GM21423 (cell line): Measurements from ENCODE around the gene OR4K2.
"Not testable (repeated sequence)": the region's sequence is repeated elsewhere in the genome, so short reads cannot be mapped to it uniquely, and the experiment has no call there.

Source experiments
- ATAC-seq: cut with Tn5 transposase; IDR thresholded peaks from one replicate; pipeline ENCODE4 v1.9.1; 2021; ENCODE audit warnings: mild to moderate bottlenecking, moderate library complexity; ENCODE audit not compliant: unreplicated experiment

OR4K2 gene, protein sequence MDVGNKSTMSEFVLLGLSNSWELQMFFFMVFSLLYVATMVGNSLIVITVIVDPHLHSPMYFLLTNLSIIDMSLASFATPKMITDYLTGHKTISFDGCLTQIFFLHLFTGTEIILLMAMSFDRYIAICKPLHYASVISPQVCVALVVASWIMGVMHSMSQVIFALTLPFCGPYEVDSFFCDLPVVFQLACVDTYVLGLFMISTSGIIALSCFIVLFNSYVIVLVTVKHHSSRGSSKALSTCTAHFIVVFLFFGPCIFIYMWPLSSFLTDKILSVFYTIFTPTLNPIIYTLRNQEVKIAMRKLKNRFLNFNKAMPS

DNA sequence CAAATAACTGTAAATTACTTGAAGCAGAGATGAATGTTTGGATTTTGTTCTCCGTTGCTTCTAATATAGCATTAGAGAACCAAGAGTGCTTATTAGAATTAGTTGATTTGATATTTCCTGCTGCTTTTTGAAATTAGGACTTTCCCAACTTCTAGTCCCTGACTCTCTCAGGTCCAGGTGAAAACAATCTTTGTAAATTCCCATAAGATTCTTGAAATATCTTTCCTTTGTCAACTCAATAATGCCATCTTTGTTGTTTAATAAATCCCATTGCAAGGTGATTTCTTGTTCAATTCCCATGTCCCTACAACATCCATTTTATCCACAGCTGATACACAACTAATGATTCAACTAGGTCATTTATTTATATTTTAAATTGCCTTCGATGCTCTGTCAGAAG lies at the start of gene OR4K2:
Gene OR4K2 (plus strand): TSS at position 301 of the 400 bp plus-strand sequence. CDS start 1,126 bp downstream, outside the sequence.
- no peak for ATAC-seq

DNA sequence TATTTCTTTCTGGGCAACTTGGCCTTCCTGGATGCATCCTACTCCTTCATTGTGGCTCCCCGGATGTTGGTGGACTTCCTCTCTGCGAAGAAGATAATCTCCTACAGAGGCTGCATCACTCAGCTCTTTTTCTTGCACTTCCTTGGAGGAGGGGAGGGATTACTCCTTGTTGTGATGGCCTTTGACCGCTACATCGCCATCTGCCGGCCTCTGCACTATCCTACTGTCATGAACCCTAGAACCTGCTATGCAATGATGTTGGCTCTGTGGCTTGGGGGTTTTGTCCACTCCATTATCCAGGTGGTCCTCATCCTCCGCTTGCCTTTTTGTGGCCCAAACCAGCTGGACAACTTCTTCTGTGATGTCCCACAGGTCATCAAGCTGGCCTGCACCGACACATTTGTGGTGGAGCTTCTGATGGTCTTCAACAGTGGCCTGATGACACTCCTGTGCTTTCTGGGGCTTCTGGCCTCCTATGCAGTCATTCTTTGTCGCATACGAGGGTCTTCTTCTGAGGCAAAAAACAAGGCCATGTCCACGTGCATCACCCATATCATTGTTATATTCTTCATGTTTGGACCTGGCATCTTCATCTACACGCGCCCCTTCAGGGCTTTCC lies 47.2 kb upstream of the OR4K2 start:
- not testable (repeated sequence) for ATAC-seq

DNA sequence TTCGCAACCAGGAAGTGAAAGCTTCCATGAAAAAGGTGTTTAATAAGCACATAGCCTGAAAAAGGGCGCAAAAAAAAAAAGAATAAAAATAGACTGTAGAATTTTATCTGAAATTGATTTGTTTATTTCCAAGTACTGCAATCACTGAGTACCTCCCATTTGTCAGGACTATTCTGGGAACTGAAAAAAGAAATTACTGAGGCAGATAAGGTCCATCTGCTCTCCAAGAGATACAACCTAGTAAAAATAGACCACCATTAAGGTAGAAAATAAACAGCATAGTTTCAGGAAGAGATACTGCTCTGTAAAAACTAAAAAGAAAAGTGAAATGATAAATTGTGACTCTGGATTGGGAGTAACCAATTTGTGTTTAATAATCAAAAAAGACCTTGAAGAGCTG lies 46.6 kb upstream of the OR4K2 start:
- no peak for ATAC-seq

DNA sequence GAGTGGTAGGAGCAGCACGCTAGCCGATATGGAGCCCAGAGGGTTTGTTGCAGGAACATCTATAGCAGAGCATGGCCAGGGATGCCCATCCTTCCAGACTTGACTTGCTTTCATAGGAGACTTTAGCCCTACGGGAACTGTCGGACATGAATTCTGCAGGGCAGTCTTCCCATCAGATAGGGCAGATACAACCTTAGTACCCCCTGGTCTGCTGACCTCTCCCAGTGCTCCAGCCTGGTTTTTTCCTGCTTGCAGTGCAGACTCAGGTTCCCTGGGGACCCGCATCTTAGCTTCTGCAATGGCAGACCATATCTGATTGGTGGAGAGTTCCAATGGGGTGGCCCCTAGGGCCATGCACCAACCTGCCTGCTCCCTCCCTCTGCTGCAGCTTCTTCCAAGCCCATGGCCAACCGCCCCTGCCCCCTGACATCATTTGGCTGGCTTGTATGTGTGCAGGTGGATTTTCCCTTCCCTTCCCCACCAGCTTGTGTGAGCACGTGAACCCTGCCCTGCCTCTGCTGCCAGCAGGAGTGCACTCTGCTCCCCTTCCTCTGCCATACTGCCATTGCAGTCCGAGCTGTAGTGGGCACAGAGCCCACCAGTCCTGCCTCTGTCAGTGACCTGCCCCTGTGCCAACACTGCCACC lies 40.6 kb upstream of the OR4K2 start:
- ATAC-seq = not testable (repeated sequence)

DNA sequence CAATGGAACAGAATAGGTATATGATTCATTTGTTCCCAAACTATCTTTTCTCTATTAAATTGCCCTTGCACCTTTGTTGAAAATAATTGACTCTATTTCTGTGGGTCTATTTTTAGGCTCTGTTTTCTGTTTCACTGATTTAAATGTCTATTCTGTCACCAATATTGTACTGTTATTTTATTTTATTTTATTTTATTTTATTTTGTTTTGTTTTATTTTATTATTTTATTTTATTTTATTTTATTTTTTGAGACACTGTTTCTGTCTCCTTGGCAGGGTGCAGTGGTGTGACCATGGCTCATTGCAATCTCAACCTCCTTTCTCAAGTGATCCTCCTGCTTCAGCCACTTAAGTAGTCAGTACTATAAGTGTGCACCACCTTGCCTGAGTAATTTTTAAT lies 36.5 kb upstream of the OR4K2 start:
- no peak for ATAC-seq

DNA sequence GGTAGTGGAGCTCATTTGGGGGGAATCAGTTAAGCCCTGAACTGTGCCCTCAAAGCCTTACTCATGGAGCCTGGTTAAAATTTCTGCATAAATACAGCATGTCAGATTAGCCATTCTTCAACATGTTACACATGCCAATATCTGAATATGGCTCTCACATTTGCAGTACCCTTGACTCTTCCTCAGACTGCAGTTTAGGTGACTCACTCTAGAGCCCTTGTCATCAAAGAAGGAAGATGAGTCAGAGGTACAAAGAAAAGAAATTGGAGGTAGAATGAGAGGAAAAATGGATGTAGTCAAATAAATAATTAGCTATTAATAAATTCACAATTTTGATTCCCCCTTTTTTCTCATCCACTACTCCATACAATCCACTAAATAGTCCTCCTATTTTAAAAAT lies 23.6 kb upstream of the OR4K2 start:
- no peak for ATAC-seq

DNA sequence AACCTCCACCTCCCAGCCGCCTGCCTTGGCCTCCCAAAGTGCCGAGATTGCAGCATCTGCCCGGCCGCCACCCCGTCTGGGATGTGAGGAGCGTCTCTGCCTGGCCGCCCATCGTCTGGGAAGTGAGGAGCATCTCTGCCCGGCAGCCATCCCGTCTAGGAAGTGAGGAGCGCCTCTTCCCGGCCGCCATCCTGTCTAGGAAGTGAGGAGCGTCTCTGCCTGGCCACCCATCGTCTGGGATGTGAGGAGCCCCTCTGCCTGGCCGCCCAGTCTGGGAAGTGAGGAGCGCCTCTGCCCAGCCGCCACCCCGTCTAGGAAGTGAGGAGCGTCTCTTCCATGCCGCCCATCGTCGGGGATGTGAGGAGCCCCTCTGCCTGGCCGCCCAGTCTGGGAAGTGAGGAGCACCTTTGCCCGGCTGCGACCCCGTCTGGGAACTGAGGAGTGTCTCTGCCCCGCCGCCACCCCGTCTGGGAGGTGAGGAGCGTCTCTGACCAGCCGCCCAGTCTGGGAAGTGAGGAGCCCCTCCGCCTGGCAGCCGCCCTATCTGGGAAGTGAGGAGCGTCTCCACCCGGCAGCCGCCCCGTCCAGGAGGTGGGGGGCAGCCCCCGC lies 8.8 kb upstream of the OR4K2 start:
- ATAC-seq = not testable (repeated sequence)

DNA sequence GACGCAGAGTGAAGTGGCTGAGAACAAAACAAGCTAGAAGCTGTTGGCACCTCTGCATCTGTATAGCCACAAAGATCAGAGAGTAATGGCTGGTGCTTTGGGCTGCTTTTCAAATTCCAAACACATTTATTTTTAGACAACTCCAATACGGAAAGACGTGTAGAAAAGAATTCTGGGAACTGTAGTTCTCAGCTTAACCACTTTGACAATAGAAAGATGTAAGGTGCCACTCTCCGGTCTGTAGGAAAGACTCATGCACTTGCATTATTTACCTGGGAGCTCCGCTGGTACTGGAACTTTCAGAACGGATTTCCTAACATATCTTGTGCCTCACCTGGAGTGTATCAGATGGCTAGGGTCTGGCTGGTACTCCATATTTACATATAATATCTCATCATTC lies 1.8 kb upstream of the OR4K2 start:
- ATAC-seq = no peak

DNA sequence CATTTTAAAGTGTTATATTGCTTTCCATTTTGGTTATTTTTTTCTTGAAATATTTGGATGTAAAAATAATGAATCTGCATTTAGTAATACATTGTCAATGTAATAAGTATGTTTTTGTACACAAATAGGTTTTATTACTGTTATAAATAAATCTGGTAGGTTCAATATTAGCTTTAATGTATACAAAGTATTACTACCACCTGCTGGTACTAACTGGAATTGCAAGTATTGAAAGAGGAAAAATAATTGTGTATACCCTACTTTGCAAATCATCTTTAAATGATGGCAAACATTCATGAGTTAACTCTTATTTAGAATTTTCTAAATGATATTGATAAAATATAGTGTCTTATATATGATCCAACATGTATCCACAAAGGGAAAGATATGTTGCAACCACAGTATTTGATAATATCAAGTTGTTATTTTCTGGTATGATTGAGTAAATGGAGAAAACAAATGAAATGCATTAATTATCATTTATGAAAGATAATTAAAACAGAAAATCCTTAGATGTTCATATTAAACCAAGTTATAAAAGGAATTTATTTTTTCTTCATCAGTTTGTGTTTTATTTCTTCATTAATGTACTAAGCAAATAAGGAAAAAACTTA lies 3.2 kb downstream of the OR4K2 start:
- no peak for ATAC-seq

DNA sequence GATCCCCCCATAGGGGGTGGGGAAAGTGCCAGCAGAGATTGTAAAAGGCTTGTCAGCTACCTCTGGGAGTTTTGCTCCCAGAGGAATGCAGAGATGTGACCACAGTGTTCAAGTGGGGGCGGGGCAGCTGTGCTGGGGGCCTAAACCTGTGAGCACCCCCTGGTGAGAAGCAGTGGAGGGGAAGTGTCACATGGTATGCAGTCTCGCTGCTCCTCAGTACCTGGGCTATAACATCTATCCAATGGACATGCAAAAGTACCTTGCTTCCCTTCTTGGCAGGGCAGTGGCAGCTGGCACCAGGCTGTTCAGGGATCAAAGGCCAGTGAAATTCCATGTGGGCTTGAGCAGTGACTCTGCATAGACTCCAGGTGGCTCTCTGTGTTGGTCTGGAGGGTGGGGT lies 20.3 kb downstream of the OR4K2 start:
- ATAC-seq = no peak

DNA sequence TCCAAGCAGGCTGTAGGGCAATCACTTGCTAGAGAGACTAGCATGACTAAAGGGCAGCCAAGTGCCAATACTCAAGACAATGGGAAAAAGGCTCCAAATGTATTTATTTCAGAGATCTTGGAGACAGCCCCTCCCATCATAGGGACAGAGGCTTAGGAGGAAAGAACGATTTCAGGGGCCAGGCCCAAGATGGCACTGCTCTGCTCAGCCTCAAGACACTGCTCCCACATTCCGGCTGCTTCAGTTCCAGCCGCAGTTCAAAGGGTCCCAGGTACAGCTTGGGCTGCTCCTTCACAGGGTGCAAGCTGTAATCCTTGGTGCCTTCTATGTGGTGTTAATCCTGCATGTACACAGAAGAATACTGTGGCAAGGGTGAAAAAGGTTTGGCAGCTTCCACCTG lies 26.1 kb downstream of the OR4K2 start:
- no peak for ATAC-seq

DNA sequence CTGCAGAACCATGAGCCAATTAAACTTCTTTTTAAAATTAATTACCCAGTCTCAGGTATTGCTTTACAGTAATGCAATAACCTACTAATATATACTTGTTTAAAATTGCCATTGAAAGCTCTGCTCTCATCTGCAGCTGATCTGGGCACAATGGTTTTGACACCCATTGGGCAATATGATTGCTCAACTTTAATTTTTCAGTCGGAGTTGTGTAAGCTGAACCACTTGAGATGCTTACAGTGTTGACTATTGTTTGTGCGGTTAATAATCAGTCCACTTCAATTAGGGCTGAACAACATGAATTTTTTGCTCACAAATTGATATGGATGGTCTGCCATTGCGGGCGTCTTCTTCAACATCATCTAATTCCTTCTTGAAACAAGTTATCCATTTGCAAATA lies 27.5 kb downstream of the OR4K2 start:
- ATAC-seq = no peak

DNA sequence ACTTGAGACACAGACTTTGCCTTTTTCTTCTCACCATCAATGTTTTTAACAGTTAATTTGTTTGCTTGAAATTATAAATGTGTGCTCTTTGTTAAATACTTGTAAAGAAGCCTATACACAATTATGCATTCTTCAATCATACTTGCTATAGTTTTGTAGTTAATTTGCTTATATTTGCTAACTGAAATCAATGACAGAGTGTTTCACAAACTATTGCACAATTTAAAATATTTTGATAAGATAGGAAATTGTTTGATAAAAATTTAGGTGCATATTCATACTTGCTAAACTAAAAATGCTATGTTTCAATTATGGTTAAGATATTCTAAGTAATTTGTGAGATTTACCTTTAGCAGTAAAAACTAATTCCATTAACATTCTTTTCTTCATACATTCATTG lies 31.7 kb downstream of the OR4K2 start:
- ATAC-seq = no peak

DNA sequence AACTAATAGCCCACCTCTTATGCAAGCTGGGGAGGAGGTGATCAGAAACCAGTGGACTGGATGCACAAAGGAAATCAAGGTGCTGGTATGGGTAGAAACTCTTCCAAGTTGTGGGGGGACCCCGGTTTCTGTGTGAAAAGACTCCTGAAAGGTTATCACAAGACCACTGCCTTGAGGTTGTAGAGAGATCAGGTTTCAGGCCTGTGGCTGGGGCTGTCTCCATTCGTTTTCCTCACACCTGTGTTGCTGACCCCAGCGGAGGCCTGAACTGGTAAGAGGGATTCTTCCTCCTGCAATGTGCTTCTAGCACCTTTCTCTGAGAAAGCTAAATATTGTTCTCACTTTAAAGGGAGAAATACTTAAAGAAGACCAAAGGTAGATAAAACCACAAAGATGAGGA lies 36.2 kb downstream of the OR4K2 start:
- no peak for ATAC-seq

DNA sequence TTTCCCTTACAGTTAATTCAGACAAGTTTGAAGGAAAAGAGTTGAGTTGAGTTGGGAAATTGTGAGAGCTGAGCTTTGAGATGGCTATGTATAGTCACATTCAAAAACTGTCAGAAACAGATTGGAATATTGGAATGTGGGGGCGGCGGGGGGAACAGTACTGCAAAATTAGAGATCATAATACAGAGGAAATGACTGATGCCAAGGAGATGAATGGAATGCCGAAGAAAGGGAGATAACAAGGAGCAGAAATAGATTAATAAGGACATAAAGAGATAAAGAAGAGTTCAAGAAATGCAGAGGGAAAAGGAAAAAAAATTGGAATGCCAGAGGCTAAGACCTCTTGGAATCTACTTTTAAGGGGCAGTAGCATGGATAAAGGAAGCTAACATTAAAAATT lies 42.3 kb downstream of the OR4K2 start:
- ATAC-seq = no peak

DNA sequence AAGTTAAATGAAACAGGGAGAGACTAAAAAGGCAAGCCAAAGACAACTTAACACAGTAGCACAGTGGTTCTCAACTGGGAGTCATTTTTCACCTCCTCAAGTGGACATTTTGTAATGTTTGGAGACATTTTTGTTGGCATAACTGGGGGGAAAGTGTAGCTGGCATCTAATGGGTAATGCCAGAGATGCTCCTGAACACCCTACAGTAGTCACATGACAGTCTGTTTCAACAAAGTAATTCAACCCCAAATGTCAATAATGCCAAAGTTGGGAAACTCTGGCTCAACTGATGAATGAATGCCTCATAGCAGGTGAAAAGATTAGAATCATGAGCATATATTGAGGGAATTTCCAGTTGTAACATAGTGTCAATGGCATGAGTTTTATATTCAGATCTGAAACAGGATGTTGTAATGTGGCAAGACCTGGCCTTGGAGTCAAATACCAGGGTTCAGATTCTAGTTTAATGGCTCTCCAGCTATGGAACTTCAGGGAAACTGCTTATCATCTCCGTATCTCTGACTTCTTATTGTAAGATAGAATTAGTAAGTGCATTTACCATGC lies 43.1 kb downstream of the OR4K2 start:
- no peak for ATAC-seq

DNA sequence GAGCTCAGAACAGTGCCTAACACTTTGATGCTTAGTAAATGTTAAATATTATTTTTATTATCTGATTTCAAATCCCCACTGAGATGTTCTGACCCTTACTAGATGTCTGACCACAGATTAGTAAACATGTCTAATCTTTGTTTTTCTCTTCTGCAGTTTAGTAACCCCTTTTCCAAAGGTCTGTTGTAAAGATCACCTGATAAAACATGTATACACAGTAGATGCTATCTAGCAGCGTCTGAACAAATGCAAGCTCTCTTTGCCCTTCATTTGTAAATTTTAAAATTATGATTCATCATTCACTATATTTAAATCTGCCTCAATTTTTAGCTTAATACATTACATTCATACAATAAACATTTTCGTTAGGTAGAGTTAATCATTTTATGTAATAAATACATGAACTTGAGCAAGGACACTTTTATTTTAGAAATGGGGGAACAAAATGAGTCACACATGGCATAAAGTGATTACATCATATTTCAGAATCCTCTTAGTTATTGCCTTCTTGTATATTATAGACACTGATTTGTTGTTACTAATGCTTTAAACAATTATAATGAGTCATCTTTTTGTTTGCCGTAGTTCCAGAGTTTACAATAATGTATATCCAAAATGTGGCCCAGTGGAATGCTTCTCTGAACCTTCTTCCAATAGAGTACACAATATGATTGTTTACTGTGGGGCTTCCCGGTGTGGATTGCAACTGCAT lies 43.8 kb downstream of the OR4K2 start:
- no peak for ATAC-seq

DNA sequence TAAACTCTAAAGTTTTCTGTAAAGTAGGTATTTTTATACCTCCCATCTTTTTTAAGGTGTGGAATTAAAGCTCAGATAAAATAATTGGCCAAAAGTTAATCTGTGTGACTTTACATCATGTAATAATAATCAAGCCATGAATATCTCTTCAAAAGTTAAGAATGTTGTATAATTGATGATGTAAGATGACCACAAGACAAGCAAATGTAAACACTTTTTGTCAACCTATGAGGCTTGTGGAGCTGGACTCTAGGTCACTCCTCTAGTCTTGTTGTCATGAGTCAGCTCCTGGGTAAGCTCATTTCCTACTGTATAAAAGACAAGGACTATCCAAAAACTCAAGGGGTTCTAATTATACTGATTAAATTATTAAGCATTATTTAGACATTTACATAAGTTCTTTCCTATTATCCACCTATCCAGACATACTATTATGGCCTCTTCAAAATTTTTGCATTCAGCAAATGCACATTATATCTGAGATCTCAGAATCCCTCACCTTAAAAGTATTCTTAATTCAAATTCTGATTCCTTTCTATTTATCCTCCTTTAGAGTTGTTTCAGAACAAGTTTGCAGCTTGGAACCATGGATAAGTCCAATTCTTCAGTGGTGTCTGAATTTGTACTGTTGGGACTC lies 45.2 kb downstream of the OR4K2 start, which contains the start of gene OR4K5:
Gene OR4K5 (plus strand): TSS at position 587 of the 637 bp plus-strand sequence. CDS start 0 bp downstream, at position 587.
- ATAC-seq = no peak

DNA sequence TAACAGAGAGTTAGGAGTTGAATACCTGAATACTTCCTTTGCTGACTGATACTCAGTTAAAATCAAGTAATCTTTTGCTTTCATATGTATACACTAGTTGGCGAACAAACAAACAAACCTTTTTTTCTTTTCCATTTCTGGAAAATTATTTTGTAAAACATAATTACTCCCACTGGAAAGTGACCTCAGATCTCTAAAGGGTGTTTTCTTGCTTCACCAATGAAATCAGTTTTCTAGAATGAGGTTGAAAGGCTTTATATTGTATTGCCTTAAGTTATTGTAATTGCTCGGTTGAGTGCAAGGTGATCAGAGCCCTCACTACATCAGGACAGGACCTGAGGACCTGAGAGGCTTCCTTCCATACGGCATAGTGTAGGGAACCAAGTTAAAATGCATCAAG lies 55.7 kb downstream of the OR4K2 start, which contains the start of gene OR4K1:
Gene OR4K1 (plus strand): TSS at position 301 of the 400 bp plus-strand sequence. CDS start 4,750 bp downstream, outside the sequence.
- no peak for ATAC-seq
